SK-MEL-5 (cell line): Measurements from ENCODE around the gene SYT13. TPM values are rescaled to one million over a fixed set of nuclear protein-coding genes. Genes with fewer than 3 reads are reported as not detected.

ENCODE experiments used
- DNase-seq: peaks from one replicate; pipeline ENCODE4 v3.0.0-alpha.2; 2016; ENCODE audit warnings: low read depth, low spot score
- in situ Hi-C: cut with HindIII; loops from 2 replicates; pipeline ENCODE4 v1.10.0; 2016; ENCODE audit warnings: low sequenced_read_pairs, high pct_unique_total_duplicates, low pct_unique_long_range_greater_than_20kb
- total RNA-seq: library from RNA; depleted of rRNA; stranded (reverse); fragments of >200 nt; shearing (Covaris generic); gene quantifications from 2 replicates; pipeline ENCODE4 v1.2.3, GENCODE V29; 2014

Gene SYT13
- total RNA-seq, 1 experiment from 2014 or later, result 1.7 TPM

- DNase-seq, result no peak
- in situ Hi-C loops, result no loop called here
Observed at GRCh38 chr11:45287316-45287903, 1.3 kb upstream of the SYT13 start.

- in situ Hi-C loops, result no loop called here
- DNase-seq, result no peak
Observed at GRCh38 chr11:45285250-45285828, 802 bp downstream of the SYT13 start.

- DNase-seq, result no peak
- in situ Hi-C loops, result no loop called here
Observed at GRCh38 chr11:45282081-45282480, 4.1 kb downstream of the SYT13 start.

GRCh38 chr11:45280449-45280848 is 5.7 kb downstream of the SYT13 start:
- in situ Hi-C loops, result no loop called here
- peak; percentile 43 for DNase-seq

GRCh38 chr11:45279645-45280044 is 6.5 kb downstream of the SYT13 start:
- no peak for DNase-seq
- in situ Hi-C loops, result no loop called here

GRCh38 chr11:45278714-45279113 is 7.4 kb downstream of the SYT13 start:
- DNase-seq, result no peak
- in situ Hi-C loops, result no loop called here

GRCh38 chr11:45275828-45276227 is 10.3 kb downstream of the SYT13 start:
- in situ Hi-C loops, result no loop called here

GRCh38 chr11:45274206-45274605 is 11.9 kb downstream of the SYT13 start:
- no peak for DNase-seq
- in situ Hi-C loops, result no loop called here

More at GRCh38 chr11:45275828-45276227, 10.3 kb downstream of the SYT13 start:
- DNase-seq, result no peak

- DNase-seq, result no peak
- in situ Hi-C loops, result no loop called here
Observed at GRCh38 chr11:45273509-45273908, 12.6 kb downstream of the SYT13 start.

GRCh38 chr11:45272701-45273100 is 13.4 kb downstream of the SYT13 start:
- in situ Hi-C loops, result no loop called here
- DNase-seq, result no peak

- in situ Hi-C loops, result no loop called here
- no peak for DNase-seq
Observed at GRCh38 chr11:45270946-45271716, 15.0 kb downstream of the SYT13 start.

- in situ Hi-C loops, result no loop called here
- no peak for DNase-seq
Observed at GRCh38 chr11:45269678-45270077, 16.5 kb downstream of the SYT13 start.

- no peak for DNase-seq
- in situ Hi-C loops, result no loop called here
Observed at GRCh38 chr11:45267652-45268299, 18.4 kb downstream of the SYT13 start.

GRCh38 chr11:45267052-45267451 is 19.1 kb downstream of the SYT13 start:
- DNase-seq, result peak; percentile 59
- in situ Hi-C loops, result no loop called here

- in situ Hi-C loops, result no loop called here
- DNase-seq, result no peak
Observed at GRCh38 chr11:45266676-45267020, 19.5 kb downstream of the SYT13 start.

- in situ Hi-C loops, result no loop called here
- no peak for DNase-seq
Observed at GRCh38 chr11:45265969-45266675, 20.0 kb downstream of the SYT13 start.

GRCh38 chr11:45264839-45265515 is 21.2 kb downstream of the SYT13 start:
- in situ Hi-C loops, result no loop called here
- DNase-seq, result no peak
